ENCODE results near the gene MKRN2.

MKRN2 gene

DNA sequence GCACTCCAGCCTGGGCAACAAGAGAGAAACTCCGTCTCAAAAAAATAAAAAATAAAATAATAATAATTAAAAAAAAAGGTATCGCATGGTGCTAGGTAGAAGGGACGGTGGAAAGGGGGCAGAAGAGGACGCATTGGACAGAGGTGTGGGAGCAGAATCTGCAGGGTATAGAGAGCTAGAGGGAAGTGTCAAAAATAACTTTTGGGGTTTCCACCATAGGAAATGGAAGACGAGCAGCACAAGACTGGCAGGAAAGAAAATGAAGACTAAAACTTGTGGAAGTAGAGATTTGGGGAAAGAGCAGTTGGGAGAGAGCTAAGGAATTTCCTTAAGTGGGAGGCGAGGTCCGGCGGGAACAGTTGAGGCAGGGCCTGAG, 585 bp upstream of the MKRN2 start:
- DNase-seq: no peak

GRCh38 chr3:12557473-12558100, 700 bp downstream of the MKRN2 start:
- DNase-seq: no peak

DNA sequence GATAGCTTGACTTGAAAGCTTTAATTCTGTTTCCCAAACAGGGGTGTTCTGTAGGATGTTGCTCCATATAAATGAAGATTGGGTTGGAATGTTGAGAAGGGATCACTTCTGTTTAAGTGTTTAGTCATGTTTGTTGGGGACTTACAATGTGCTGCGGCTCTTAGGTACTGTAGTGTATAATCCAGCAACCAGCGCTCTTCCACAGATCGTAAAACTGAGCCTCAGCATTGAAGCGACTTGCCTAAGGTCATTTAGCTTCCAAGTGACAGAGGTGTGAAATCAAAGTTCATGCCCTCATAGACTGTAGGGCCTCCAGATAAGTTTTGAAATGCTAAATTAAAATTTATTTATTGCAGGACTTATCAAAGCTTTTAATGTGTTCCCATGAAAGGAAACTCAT, 1.8 kb downstream of the MKRN2 start:
- DNase-seq: no peak

- no peak for DNase-seq
Measured at GRCh38 chr3:12559520-12559919, 2.6 kb downstream of the MKRN2 start.

GRCh38 chr3:12560505-12561190, 3.8 kb downstream of the MKRN2 start:
- DNase-seq: no peak

- no peak for DNase-seq
Measured at GRCh38 chr3:12561397-12561796, 4.5 kb downstream of the MKRN2 start.

DNA sequence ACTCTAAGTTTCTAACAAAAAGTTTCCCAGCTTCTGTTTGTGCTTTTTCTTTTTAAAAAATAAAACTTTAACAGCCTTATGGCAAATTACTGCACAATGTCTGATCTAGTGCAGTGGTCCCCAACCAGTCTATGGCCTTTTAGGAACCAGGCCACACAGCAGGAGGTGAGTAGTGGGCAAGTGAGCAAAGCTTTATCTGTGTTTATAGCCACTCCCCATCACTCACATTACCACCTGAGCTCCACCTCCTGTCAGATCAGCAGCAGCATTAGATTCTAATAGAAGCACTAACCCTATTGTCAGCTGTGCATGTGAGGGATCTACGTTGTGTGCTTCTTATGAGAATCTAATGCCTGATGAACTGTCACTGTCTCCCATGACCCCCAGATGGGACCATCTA, 5.6 kb downstream of the MKRN2 start:
- DNase-seq: no peak

- no peak for DNase-seq
Measured at GRCh38 chr3:12566976-12567375, 10.1 kb downstream of the MKRN2 start.

DNA sequence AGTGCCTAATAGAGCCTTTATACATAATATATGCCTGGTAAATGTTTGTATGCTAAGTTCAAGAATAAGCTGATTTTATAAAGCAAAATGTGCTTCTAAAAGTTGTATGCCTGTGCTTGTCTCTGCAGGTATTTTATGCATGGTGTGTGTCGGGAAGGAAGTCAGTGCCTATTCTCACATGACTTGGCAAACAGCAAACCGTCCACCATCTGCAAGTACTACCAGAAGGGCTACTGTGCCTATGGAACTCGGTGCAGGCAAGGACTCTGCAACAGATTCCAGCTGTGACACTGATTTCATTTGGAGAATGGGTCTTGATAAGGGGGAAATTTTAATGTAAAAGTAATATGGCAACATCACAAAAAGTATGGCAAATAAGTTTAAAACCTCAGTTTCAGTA, 11.9 kb downstream of the MKRN2 start:
- DNase-seq: no peak

- no peak for DNase-seq
Measured at GRCh38 chr3:12569836-12570235, 12.9 kb downstream of the MKRN2 start.

- no peak for DNase-seq
Measured at GRCh38 chr3:12571986-12572385, 15.1 kb downstream of the MKRN2 start.

- no peak for DNase-seq
Measured at GRCh38 chr3:12574131-12574530, 17.2 kb downstream of the MKRN2 start.

DNA sequence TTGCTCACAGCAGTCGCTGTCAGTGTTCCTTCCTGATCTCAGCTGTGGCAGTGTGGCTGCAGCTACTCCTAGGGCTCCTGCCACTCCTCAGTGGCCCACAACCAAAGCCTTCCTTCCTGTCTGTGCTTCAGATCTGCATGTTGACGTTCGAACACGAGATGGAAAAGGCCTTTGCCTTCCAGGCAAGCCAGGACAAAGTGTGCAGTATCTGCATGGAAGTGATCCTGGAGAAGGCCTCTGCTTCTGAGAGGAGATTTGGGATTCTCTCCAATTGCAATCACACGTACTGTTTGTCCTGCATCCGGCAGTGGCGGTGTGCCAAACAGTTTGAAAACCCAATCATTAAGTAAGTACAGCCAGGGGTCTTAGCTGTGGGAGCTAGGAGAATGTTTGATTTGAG, 17.8 kb downstream of the MKRN2 start:
- no peak for DNase-seq

DNA sequence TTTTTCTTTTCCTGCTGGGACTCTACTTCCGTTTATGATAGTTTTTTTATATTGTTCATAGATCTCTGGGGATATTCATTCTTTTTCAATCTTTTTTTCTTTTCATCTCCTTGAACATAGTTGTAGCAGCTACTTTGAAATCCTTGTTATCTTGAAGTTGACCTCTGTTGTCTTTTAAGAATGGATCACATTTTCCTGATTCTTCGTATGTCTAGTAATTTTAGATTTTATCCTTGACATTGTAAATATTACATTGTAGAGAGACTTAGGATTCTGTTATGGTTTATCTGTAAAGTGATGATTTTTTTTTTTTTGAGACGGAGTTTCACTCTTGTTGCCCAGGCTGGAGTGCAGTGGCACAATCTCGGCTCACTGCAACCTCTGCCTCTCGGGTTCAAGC, 20.5 kb downstream of the MKRN2 start:
- no peak for DNase-seq

DNA sequence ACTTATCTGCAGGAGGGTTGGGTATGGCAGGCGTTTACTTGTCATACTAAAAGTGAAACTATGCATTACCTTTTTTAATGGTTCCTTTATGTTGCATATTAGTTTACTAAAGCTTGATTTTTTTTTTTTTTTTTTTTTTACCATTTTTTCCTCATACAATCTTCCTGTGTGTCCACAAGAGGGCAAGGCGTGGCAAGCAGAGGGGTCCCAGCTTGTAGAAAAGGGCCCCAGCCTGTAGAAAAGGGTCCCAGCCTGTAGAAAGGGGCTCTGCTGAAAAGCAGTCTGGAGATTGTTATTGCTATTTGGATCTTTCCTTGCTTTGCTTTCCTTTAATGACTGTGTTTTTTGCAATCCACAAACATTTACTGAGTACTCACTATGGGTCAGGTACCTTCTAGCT, 21.9 kb downstream of the MKRN2 start:
- DNase-seq: no peak

DNA sequence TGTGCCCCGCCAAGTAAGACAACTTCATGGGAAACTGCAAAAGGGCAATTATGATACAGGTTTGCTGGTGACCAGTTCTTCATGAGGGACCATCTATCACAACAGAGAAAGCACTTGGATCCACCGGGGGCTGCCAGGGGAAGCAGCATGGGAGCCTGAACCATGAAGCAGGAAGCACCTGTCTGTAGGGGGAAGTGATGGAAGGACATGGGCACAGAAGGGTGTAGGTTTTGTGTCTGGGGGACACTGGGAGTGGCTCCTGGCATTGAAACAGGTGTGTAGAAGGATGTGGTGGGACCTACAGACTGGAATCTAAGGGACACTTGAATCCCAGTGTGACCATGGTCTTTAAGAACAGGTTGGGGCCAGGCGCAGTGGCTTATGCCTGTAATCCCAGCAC, 22.6 kb downstream of the MKRN2 start:
- DNase-seq: no peak

DNA sequence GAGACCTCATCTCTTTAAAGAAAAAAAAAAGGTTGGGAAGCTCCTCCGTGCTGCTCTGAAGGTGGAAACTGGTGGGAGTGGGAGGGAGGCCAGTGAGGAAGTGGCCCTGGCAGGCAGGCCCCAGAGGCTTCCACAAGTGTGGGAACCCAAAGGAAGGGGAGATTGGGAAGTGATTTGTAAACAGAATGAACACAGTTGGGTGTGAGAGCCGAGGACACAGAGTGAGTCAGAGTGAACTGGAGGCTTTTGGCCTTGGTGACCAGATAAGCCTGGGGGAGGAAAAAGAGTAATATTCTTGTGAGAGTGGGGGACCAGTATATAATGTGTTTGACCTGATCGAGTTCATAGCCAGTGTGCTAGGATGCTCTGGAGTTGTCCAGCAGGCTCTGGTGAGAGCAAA, 23.0 kb downstream of the MKRN2 start:
- no peak for DNase-seq

- DNase-seq: no peak
Measured at GRCh38 chr3:12582730-12583129, 25.8 kb downstream of the MKRN2 start.

- DNase-seq: no peak
Measured at GRCh38 chr3:12583280-12583679, 26.4 kb downstream of the MKRN2 start.

DNA sequence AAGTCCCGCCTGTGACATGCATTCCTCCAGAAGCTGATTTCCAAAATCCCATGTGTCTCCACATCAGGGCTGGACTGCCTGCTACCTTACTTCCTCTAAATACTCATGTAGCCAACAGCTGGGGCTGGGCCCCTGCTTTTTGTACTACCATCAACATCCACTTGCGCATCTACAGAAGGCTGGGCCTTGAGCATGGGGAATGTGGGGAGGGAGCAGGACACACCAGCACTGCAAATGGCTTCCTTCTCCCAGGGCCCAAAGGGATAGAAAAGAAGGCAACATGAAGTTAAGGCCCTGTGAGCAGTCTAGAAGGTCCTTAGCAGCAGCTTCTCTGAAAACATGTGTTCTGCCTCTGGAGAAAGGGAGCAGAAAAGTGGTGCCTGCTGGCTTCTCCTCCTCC, 27.2 kb downstream of the MKRN2 start:
- DNase-seq: no peak

- DNase-seq: no peak
Measured at GRCh38 chr3:12585181-12585580, 28.3 kb downstream of the MKRN2 start.

DNA sequence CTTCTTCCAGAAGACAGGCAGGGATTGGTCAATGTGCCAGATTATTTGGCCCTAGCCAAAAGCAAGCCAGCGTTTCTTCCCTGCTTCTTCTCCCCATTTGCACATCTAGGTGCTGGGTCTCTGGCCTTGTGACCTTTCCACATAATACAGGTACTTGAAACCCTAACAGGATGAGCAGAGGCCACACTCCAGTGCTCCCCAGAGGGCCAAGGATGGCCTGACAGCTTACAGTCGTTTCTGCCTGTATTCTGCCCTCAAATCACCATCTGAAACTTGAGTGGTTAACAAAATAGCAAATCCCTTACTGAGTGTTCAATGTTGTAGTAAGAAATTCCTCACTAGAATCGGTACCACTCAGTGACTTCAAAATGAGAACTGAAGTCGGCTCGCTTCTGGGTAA, 29.1 kb downstream of the MKRN2 start:
- no peak for DNase-seq

DNA sequence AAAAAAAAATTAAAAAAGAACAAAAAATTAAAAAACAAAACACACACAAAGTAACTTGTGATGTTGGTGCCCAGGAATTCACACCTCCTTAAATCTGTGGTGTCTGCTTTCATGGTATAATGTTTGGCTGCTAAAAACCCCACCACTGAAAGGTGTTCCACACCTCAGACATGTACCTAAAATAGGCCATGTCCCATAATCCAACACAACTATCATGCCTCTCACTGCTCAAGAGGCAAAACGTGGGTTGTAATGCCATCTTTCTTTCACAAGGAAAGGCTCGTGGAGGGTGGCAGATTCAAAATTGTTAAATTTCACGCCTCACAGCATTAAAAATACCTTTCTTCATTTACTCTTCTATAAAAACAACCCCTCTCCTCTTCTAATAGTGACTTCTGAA, 29.5 kb downstream of the MKRN2 start:
- DNase-seq: no peak

DNA sequence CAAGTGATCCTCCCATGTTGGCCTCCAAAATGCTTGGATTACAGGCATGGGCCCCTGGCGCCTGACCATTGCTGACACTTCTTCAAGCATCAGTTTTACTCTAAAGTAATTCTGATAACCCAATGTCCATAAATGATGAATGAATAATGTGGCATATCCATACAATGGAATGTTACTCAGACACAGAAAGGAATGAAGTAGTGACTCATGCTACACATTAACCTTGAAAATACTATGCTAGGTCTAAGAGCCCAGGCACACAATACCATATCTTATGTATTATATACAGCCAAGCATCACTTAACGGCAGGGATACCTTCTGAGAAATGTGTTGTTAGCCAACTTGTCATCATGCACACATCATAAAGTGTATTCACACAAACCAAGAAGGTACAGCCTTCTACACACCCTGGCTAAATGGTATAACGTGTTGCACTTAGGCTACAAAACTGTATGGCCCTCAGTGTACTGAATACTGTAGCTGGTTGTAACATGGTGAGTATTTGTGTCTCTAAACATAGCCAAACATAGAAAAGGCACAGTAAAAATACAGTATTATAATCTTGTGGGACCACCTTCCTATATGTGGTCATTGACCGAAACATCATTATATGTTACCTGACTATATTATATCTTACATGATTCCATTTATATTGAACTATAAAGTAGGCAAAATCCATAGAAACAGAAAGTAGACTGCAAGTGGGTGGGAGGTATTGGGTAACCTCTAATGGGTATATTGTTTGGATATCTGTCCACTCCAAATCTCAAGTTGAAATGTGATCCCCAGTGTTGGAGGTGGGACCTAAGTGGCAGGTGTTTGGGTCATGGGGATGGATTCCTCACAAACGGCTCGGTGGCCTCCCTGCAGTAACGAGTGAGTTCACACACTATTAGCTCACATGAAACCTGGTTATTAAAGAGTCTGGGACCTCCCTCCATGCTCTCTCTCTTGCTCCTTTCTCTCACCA, 31.4 kb downstream of the MKRN2 start:
- no peak for DNase-seq
